ENCODE results near the gene IGFBP1.

The IGFBP1 gene

GRCh38 chr7:45881280-45881758, 7.0 kb upstream of the IGFBP1 start:
- DNase-seq: no peak

GRCh38 chr7:45881759-45882464, 6.4 kb upstream of the IGFBP1 start:
- no peak for DNase-seq

GRCh38 chr7:45882465-45882810, 5.8 kb upstream of the IGFBP1 start:
- no peak for DNase-seq

- no peak for DNase-seq
Measured at GRCh38 chr7:45884136-45884535, 4.2 kb upstream of the IGFBP1 start.

GRCh38 chr7:45885264-45885882, 2.9 kb upstream of the IGFBP1 start:
- no peak for DNase-seq

- DNase-seq: no peak
Measured at GRCh38 chr7:45886931-45887667, 1.2 kb upstream of the IGFBP1 start.

- no peak for DNase-seq
Measured at GRCh38 chr7:45888993-45889366, 692 bp downstream of the IGFBP1 start.

- no peak for DNase-seq
Measured at GRCh38 chr7:45889367-45890067, 1.2 kb downstream of the IGFBP1 start.

- no peak for DNase-seq
Measured at GRCh38 chr7:45890125-45890901, 2.0 kb downstream of the IGFBP1 start.

GRCh38 chr7:45890902-45891461, 2.7 kb downstream of the IGFBP1 start:
- peak in 1 of 2 experiments; percentile 15 for DNase-seq

- no peak for DNase-seq
Measured at GRCh38 chr7:45891462-45892402, 3.4 kb downstream of the IGFBP1 start.

- no peak for DNase-seq
Measured at GRCh38 chr7:45892407-45893035, 4.2 kb downstream of the IGFBP1 start.

- no peak for DNase-seq
Measured at GRCh38 chr7:45893374-45893995, 5.2 kb downstream of the IGFBP1 start.

GRCh38 chr7:45893996-45894664, 5.8 kb downstream of the IGFBP1 start:
- no peak for DNase-seq

GRCh38 chr7:45894665-45895062, 6.4 kb downstream of the IGFBP1 start:
- no peak for DNase-seq

- DNase-seq: no peak
Measured at GRCh38 chr7:45897042-45897690, 8.9 kb downstream of the IGFBP1 start.

- DNase-seq: no peak
Measured at GRCh38 chr7:45898222-45898621, 9.9 kb downstream of the IGFBP1 start.

GRCh38 chr7:45901566-45901965, 13.3 kb downstream of the IGFBP1 start:
- DNase-seq: no peak

- DNase-seq: no peak
Measured at GRCh38 chr7:45902820-45903219, 14.5 kb downstream of the IGFBP1 start.
